Large intestine (tissue), 12 donors: ENCODE data around the gene CASP2. TPM values are rescaled to one million over a fixed set of nuclear protein-coding genes. Genes with fewer than 3 reads are reported as not detected.
A peak's percentile ranks its signal among the peaks of the same experiment; 100 is the strongest.

Experiments
- DNase-seq, 2 donors: peaks; one replicate each; pipeline versions ENCODE4 v3.0.0 to v3.0.0-alpha.2; 2013
- H3K27ac ChIP-seq: one replicate; pipeline ENCODE4 v1.5.1; 2013; ENCODE audit warnings: low read length
- H3K27me3 ChIP-seq: 2 replicates; pipeline ENCODE4 v1.6.1; 2013; ENCODE audit warnings: low read length; ENCODE audit not compliant: control insufficient read depth, insufficient read depth
- H3K36me3 ChIP-seq: 2 replicates; pipeline ENCODE4 v1.6.1; 2013; ENCODE audit warnings: low read length; ENCODE audit not compliant: control insufficient read depth, insufficient read depth
- H3K4me1 ChIP-seq: one replicate; pipeline ENCODE4 v1.6.1; 2013; ENCODE audit warnings: low read length; ENCODE audit not compliant: control insufficient read depth, insufficient read depth
- H3K4me3 ChIP-seq: one replicate; pipeline ENCODE4 v1.5.1; 2013; ENCODE audit warnings: low read length
- H3K9me3 ChIP-seq: one replicate; pipeline ENCODE4 v1.6.1; 2013; ENCODE audit warnings: mild to moderate bottlenecking, low read depth, low read length, moderate library complexity; ENCODE audit not compliant: control insufficient read depth
- WGBS: methylation state at CpG from one replicate; pipeline ENCODE4 v1.1.5; 2013; ENCODE audit warnings: low lambda C conversion rate; ENCODE audit not compliant: insufficient coverage; 5-methylcytosine and 5-hydroxymethylcytosine counted together
- long read RNA-seq, 11 donors: transcript quantifications; one replicate each; lab custom pipeline, GENCODE V29; 2026
- polyA plus RNA-seq: library from polyadenylated mRNA; unstranded; fragments of 120-200 nt; gene quantifications from one replicate; pipeline ENCODE4 v1.2.1, GENCODE V29; 2013

Gene CASP2
- polyA plus RNA-seq: 29.4 TPM
- long read RNA-seq, donor 1, full-length matches to known transcripts: 2 of 2 reads
- long read RNA-seq, donor 1, partial matches to known transcripts: 0 of 2 reads
- long read RNA-seq, donor 1, other reads (novel, unspliced or antisense): 0 of 2 reads
- long read RNA-seq, donor 2: 0 reads
- long read RNA-seq, donor 3, full-length matches to known transcripts: 9 of 9 reads
- long read RNA-seq, donor 3, partial matches to known transcripts: 0 of 9 reads
- long read RNA-seq, donor 3, other reads (novel, unspliced or antisense): 0 of 9 reads
- long read RNA-seq, donor 4: 0 reads
- long read RNA-seq, donor 5, full-length matches to known transcripts: 6 of 6 reads
- long read RNA-seq, donor 5, partial matches to known transcripts: 0 of 6 reads
- long read RNA-seq, donor 5, other reads (novel, unspliced or antisense): 0 of 6 reads
- long read RNA-seq, donor 6, full-length matches to known transcripts: 5 of 5 reads
- long read RNA-seq, donor 6, partial matches to known transcripts: 0 of 5 reads
- long read RNA-seq, donor 6, other reads (novel, unspliced or antisense): 0 of 5 reads
- long read RNA-seq, donor 7, full-length matches to known transcripts: 1 of 1 reads
- long read RNA-seq, donor 7, partial matches to known transcripts: 0 of 1 reads
- long read RNA-seq, donor 7, other reads (novel, unspliced or antisense): 0 of 1 reads
- long read RNA-seq, donor 8, full-length matches to known transcripts: 5 of 5 reads
- long read RNA-seq, donor 8, partial matches to known transcripts: 0 of 5 reads
- long read RNA-seq, donor 8, other reads (novel, unspliced or antisense): 0 of 5 reads
- long read RNA-seq, donor 9: 0 reads
- long read RNA-seq, donor 10, full-length matches to known transcripts: 2 of 2 reads
- long read RNA-seq, donor 10, partial matches to known transcripts: 0 of 2 reads
- long read RNA-seq, donor 10, other reads (novel, unspliced or antisense): 0 of 2 reads
- long read RNA-seq, donor 11, full-length matches to known transcripts: 2 of 2 reads
- long read RNA-seq, donor 11, partial matches to known transcripts: 0 of 2 reads
- long read RNA-seq, donor 11, other reads (novel, unspliced or antisense): 0 of 2 reads

DNA sequence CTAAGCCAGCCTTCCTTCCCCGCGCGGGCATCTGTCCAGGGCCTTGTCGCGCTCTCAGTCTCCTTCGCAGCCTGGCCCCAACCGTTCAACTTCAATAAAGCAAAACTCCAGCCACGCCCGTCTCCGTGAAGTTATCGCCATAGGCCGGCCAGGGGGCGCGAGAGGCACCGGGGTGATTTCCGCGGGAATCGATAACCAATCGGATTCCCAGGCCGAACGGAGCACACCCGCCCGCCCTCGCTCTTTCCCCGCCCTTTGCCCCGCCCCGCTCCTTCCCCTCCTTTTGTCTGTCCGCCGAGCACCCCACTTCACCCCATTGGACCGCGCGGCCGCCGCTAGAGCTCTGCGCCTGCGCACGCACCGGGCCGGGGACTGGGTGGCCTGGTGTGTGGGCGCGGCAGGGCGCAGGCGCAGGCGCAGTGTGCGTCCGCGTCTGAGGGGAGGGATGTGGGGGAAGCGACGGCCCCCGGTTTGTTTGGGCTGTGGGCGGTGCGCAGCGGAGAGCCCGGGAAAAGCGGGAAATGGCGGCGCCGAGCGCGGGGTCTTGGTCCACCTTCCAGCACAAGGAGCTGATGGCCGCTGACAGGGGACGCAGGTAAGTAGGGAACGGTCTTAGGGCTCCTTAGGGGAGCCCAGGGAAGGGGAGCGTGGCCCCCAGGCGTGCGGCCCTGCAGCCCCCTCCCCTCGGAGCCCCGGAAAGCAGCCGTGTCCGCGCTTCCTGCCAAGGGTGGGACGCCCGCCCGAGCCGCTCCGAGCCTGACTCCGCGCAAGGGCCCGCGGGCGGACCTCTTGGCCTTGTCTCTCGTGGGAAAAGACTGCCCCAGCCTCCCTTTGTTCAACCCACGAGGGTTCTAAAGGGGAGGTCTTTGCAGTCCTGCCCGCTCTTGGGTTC is at the start of gene CASP2:
CASP2 (plus strand) TSS at position 417 of the 892 bp plus-strand sequence; CDS start at position 522, 105 bp downstream.
- Histone ChIP-seq H3K36me3 (peaks cover 22% of the 10 kb centered on the region), H3K27me3 (no peaks in the 10 kb centered on the region), H3K4me1 (peaks cover 44% of the 10 kb centered on the region), H3K4me3 (peak within 1 kb of the TSS; percentile 88), H3K9me3 (peaks cover 3% of the 10 kb centered on the region), H3K27ac (peak within 1 kb of the TSS; percentile 88)
- peak; percentile 98 to 99 for DNase-seq
- no CpG with 5 or more reads among the region's 84 CpGs for WGBS

DNA sequence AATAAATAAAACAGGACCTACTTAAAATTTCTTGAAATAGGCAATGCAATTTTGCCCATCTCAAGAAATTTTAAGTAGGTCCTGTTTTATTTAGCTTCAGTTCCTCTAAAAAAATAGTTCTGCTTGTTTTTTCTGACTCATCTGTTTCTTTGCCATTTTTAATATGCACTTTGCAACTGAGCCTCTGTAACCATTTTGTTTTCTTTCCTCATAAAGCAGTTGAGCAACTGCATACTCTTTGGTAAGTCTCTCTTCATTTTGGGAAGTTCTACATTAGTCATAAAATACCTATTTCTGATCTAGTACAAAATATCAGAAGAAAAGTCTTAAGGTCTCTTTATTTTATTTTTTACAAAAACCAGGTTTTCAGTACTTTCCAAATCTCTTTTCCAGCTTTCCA is 48.3 kb upstream of the CASP2 start:
- no peak overlapping the region for H3K4me3 ChIP-seq
- no peaks in the 10 kb centered on the region for H3K27me3 ChIP-seq
- H3K4me1 ChIP-seq: peaks cover 12% of the 10 kb centered on the region
- H3K27ac ChIP-seq: no peak overlapping the region
- no peaks in the 10 kb centered on the region for H3K9me3 ChIP-seq
- no peak for DNase-seq
- H3K36me3 ChIP-seq: no peaks in the 10 kb centered on the region

DNA sequence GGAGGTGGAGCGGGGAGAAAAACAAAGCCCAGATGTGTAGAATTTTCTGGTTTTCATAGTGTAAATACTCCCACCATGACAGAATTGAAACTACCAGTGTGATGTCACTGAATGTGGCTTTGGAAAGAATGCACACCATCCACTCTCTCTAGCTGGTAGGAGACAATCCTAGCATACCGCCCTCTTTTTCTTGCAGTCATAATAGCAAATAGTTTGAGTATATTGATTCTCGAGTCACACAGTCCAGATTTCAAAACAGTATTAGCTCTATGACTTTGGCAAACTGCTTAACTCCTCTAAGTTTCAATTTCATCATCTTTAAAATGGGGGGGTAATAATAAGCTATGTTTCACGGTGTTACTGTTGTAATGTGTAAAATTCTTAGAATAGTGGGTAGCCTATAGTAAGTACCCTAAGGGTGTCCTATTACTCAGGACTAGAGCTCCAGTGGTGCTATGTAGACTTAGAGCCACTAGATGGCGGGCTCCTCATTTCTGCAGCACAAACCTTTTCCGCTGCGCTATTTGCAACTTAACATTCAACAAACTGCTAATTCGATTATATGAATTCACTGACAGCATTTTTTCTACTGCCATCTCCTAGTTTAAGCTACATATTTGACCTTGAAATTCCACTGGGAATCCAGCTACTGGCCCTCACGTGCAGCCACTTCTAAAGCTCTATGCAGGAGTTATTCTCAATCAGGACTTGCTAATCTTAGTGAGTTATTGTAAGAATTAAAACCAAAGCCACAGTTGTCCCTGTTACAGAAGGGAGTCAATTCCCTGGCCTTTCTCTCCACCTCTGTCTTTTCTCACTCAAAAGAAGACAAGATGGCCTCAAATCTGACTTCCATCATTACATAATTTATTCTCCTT is 47.6 kb upstream of the CASP2 start:
- Histone ChIP-seq H3K27ac (no peak overlapping the region), H3K4me3 (no peak overlapping the region), H3K4me1 (peaks cover 16% of the 10 kb centered on the region), H3K27me3 (no peaks in the 10 kb centered on the region), H3K36me3 (no peaks in the 10 kb centered on the region), H3K9me3 (no peaks in the 10 kb centered on the region)
- peak; percentile 64 to 67 for DNase-seq
- 17% methylated on average over 3 of the region's 9 CpGs for WGBS

DNA sequence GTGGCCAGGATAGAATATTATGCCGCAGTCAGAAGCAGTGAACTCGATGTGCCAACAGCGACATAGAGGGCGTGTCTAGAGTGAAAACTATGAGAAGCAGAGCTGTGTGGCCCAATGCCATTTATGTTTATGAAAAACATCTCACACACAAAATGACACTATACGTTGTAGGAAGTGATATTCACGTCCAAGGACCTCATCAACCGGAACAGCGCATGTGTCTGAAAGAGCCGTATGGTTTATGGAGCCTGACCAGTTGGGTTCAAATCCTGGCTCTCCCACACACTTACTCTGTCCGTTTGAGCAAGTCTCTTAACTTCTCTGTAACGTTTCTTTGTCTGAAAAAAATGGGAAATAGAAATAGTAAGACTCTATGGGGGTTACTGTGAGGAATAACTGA is 45.8 kb upstream of the CASP2 start:
- no peak for DNase-seq
- no peaks in the 10 kb centered on the region for H3K36me3 ChIP-seq
- no peaks in the 10 kb centered on the region for H3K27me3 ChIP-seq
- H3K4me1 ChIP-seq: peaks cover 17% of the 10 kb centered on the region
- no CpG with 5 or more reads among the region's 11 CpGs for WGBS
- H3K9me3 ChIP-seq: no peaks in the 10 kb centered on the region
- H3K27ac ChIP-seq: no peak overlapping the region
- H3K4me3 ChIP-seq: no peak overlapping the region

DNA sequence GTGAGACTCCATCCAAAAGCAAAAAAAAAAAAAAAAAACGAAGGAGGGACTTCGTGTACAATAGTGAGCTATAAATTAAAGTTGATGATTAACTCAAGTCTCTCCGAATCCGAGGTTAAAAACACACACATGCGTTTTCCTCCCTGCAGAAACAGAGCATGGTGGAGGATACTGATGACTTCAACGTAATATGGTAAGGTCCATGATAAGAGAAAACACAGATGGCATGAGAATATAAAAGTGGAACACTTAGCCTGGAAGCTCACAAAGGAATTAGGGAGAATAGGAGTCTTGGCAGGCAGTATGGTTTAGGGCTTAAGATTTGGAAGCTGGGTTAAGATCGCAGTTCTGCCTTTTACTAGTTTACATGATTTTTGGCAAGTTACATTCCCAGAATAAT is 45.0 kb upstream of the CASP2 start:
- Histone ChIP-seq H3K27me3 (no peaks in the 10 kb centered on the region), H3K36me3 (no peaks in the 10 kb centered on the region), H3K4me1 (peaks cover 17% of the 10 kb centered on the region), H3K9me3 (no peaks in the 10 kb centered on the region), H3K27ac (peak overlapping the region; percentile 23), H3K4me3 (no peak overlapping the region)
- WGBS: 17% methylated on average over 1 of the region's 7 CpGs
- peak in 1 of 2 donors; percentile 67 for DNase-seq

DNA sequence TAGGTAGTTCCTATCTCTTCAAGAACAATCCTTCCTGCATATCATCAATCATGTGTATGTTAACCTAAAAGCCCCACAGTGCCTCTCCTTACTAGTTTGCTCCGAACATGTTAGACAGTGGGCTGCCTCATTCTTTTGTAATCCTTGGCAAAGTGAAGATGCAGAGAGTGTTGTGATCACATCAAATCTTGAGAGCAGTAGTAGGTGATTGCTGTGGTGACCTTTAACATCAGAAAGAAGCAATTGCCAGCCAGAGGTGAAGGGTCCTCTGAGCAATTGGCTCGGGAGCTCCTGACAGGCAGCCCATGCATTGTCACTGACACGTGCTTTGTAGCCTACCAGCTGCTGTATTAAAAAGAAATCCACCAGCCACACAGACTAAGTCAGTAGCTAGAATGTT is 44.5 kb upstream of the CASP2 start:
- Histone ChIP-seq H3K4me3 (no peak overlapping the region), H3K9me3 (no peaks in the 10 kb centered on the region), H3K27ac (peak overlapping the region; percentile 23), H3K4me1 (peaks cover 17% of the 10 kb centered on the region), H3K27me3 (no peaks in the 10 kb centered on the region), H3K36me3 (no peaks in the 10 kb centered on the region)
- WGBS: no CpG with 5 or more reads among the region's 3 CpGs
- peak in 1 of 2 donors; percentile 44 for DNase-seq

DNA sequence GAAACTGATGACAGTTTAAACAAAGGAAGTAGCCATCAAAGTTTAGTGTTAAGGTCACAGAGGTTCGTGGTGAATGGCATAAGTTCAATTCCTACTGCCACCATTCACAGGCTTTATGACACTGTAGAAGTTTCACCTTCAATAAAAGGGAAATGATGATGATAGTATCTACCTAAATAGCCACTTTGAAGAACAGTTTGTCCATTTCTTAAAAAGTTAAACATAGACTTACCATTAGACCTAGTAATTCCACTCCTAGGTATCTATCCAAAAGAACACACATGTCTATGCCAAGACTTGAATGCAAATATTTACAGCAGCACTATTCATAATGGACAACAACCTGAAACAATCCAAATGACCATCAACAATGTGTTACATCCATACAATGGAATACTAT is 43.8 kb upstream of the CASP2 start:
- no peak for DNase-seq
- Histone ChIP-seq H3K27me3 (no peaks in the 10 kb centered on the region), H3K27ac (no peak overlapping the region), H3K4me3 (no peak overlapping the region), H3K4me1 (peaks cover 19% of the 10 kb centered on the region), H3K9me3 (no peaks in the 10 kb centered on the region), H3K36me3 (no peaks in the 10 kb centered on the region)
- WGBS: 20% methylated on average over 1 of the region's 1 CpG

DNA sequence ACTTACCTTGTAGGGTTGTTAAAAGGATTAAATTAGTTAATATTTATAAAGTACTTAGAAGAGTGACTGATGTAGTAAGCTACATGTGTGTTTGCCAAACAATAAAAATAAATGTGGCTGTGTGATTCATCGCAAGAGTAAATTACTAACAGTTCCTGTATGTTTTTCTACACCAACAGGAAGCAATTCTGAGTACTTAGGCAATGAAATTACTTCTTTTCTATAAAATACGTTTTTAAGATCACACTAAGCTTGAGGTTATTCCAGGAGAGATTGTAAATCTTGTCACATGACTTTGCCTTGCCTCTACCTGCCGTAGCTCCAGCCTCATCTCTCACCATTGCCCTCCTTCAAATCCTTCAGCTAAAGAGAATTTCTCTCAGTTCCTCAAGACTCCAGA is 43.0 kb upstream of the CASP2 start:
- WGBS: 50% methylated on average over 1 of the region's 3 CpGs
- H3K36me3 ChIP-seq: no peaks in the 10 kb centered on the region
- DNase-seq: peak in 1 of 2 donors; percentile 17
- H3K4me3 ChIP-seq: no peak overlapping the region
- H3K27me3 ChIP-seq: no peaks in the 10 kb centered on the region
- no peak overlapping the region for H3K27ac ChIP-seq
- no peaks in the 10 kb centered on the region for H3K9me3 ChIP-seq
- H3K4me1 ChIP-seq: peaks cover 19% of the 10 kb centered on the region

DNA sequence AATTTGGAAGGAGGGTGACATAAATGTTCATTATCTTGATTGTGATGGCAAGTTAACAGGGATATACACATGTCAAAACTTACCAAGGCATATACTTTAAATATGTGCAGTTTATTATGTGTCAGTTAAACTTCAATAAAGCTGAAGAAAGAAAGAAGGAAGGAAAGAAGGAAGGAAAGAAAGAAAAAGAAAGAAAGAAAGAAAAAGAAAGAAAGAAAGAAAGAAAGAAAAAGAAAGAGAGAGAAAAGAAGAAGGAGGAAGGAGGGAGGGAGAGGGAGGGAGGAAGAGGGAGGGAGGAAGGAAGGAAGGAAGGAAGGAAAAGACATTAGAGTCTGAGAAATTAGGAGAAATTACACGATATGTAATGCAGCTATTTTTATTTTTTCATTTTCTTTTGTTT is 40.8 kb upstream of the CASP2 start:
- no peak overlapping the region for H3K27ac ChIP-seq
- no peaks in the 10 kb centered on the region for H3K36me3 ChIP-seq
- H3K4me1 ChIP-seq: peaks cover 19% of the 10 kb centered on the region
- 86% methylated on average over 1 of the region's 1 CpG for WGBS
- no peak for DNase-seq
- H3K4me3 ChIP-seq: no peak overlapping the region
- H3K9me3 ChIP-seq: no peaks in the 10 kb centered on the region
- no peaks in the 10 kb centered on the region for H3K27me3 ChIP-seq
